ENCODE data around the gene SRSF1.

SRSF1 gene

GRCh38 chr17:57990037-57990436 lies 17.0 kb downstream of the SRSF1 start:
- no peak for TF ChIP-seq CTCF (IDR thresholded peaks at IDR 0.05; ENCODE audit: control insufficient read depth, insufficient read depth, low read depth, low read length, missing control alignments)
- H3K4me3 ChIP-seq (ENCODE audit: control insufficient read depth, low read depth, low read length), result no peak overlapping the region
- no peak for DNase-seq (ENCODE audit: low read depth)

DNA sequence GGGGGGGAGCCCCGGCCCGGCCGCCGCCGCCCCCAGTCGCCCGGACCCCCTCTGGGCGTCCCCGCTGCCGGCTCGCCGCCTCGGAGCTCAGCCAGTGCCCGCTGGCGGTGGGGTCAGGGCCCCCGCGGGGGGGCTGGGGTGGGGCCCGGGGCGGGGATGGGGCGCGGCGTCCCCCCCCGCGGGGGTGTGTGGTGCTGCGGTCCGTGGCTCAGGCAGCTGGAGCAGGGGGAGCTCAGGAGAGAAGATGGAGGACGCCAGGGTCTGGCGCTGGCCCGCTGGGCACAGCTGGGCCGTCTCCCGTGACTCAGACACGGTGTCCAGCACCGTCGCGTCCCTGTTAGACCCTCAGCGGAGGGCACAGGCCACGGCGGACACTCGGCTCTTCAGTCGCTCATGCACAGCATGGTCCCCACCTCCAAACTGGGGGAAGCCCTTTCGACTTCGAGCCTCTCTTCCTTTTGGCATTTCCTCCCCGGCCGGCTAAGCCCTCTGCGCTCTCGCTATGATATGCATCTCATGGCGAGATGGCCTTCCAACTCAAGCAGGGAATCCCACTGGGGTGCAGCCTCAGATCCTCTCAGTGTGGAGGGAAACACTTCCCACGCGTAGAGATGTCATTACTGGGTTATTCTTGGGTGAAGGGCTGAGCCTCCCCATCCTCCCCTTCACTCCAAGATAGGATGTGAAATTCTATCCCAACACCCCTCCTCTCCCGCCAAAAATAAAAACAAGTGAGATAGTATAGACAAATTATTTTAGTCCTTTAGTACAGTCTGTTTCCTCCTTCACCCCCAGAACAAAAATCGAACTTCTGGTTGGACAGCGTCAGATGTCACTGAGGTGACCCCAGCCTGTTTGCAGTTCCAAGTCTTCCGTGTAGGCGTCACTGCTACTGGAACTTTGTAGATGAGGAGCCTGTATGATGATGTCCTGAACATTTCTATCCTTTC lies 18.5 kb downstream of the SRSF1 start:
- DNase-seq (ENCODE audit: low read depth), result no peak
- H3K4me3 ChIP-seq (ENCODE audit: control insufficient read depth, low read depth, low read length), result peak overlapping the region; percentile 83

GRCh38 chr17:57987581-57988300 lies 19.3 kb downstream of the SRSF1 start, which contains the start of gene VEZF1:
TSS of gene VEZF1 (minus strand) at chr17:57988254. CDS start at chr17:57988111, 143 bp downstream.
- H3K4me3 ChIP-seq (ENCODE audit: control insufficient read depth, low read depth, low read length), result peak within 1 kb of the TSS; percentile 83
- no peak for DNase-seq (ENCODE audit: low read depth)
- no peak for TF ChIP-seq CTCF (IDR thresholded peaks at IDR 0.05; ENCODE audit: control insufficient read depth, insufficient read depth, low read depth, low read length, missing control alignments)

More for the DNA sequence above, 18.5 kb downstream of the SRSF1 start:
- no peak for TF ChIP-seq CTCF (IDR thresholded peaks at IDR 0.05; ENCODE audit: control insufficient read depth, insufficient read depth, low read depth, low read length, missing control alignments)

- TF ChIP-seq CTCF (IDR thresholded peaks at IDR 0.05; ENCODE audit: control insufficient read depth, insufficient read depth, low read depth, low read length, missing control alignments), result no peak
- H3K4me3 ChIP-seq (ENCODE audit: control insufficient read depth, low read depth, low read length), result peak overlapping the region; percentile 83
- DNase-seq (ENCODE audit: low read depth), result no peak
Observed at GRCh38 chr17:57986841-57987580, 20.0 kb downstream of the SRSF1 start.

DNA sequence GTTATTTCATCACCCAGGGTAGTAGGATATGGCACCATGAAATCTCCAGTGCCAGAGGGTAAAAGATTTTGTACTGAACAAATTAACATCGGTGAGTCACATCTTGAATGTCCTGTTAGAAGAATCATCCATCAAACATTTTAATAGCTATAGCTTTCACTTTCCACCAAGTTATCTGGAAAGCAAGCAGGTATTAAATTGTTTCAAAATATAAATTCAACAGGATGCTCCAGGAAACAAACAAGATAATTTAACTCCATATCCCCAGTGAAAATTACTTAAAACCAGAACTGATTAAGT lies 21.4 kb downstream of the SRSF1 start:
- no peak overlapping the region; the same call in none of the 2 replicates for H3K4me3 ChIP-seq (ENCODE audit: control insufficient read depth, low read depth, low read length)
- no peak for TF ChIP-seq CTCF (IDR thresholded peaks at IDR 0.05; ENCODE audit: control insufficient read depth, insufficient read depth, low read depth, low read length, missing control alignments)
- no peak for DNase-seq (ENCODE audit: low read depth)

DNA sequence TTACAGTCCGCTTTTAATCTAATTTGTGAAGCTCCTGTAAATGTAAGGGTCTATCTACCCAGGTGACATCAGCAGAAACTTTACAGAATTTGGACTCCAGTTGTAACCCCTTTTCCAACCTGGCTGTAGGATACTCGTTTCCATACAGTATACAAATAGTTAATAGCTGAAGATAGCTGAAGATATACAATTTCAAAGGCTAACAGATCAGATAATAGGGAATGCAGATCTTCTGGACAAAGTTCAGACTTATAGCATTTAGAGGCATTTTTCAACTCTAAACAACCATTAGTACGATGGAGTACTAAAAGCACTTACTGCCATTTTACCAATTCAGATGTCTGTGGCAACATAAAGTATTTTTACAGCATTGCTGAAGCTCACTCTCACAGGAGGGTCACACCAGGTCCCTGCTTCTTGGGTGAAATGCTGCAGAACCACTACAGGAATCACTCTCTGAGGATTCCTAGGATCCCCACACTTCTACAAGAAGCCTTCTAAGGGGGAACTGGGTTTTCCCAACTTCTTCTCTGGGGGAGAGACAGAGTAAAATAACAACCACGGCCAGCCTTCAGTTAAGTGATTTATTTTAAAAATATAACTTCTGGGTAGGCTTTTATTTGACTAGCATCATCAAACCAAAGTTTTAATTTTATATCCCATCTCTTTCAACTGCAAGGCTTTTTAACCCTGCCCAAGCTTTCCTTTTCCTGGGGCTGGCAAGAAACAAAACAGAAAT lies 21.9 kb downstream of the SRSF1 start:
- no peak for TF ChIP-seq CTCF (IDR thresholded peaks at IDR 0.05; ENCODE audit: control insufficient read depth, insufficient read depth, low read depth, low read length, missing control alignments)
- DNase-seq (ENCODE audit: low read depth), result no peak
- peak overlapping the region; percentile 18 for H3K4me3 ChIP-seq (ENCODE audit: control insufficient read depth, low read depth, low read length)

Data from AG09309 (cell line).